AG08395 (cell line): ENCODE results near the gene LMOD3.

ENCODE experiments used
- DNase-seq: peaks from one replicate; pipeline ENCODE4 v3.0.0; 2012; ENCODE audit warnings: mixed read lengths, low spot score

LMOD3 gene

DNA sequence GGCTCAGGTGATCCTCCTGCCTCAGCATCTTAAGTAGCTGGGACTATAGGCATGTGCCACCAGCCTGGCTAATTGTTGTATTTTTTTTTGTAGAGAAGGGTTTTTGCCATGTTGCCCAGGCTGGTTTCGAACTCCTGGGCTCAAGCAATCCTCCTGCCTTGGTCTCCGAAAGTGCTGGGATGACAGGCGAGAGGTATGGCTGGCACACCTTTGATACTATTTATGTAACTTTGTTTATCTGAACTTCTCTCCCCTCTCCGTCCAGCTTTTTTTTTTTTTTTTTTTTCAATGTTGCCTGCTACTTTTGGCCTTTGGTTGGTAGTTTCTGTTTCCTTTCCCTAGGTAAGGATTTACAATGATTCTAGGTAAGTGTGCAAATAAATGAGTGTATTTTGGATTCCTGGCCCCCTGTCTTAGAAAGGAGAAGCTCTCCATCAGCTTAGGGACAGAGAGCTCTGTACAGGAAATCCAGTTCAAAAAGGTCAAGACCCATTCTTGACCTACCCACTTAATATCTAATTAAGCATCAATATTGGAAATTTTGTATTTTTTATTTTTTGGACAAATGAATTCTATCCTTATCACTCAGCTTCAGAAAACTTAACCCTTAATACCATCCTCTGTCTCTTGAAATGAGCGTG lies 30.9 kb downstream of the LMOD3 start:
- no peak for DNase-seq

DNA sequence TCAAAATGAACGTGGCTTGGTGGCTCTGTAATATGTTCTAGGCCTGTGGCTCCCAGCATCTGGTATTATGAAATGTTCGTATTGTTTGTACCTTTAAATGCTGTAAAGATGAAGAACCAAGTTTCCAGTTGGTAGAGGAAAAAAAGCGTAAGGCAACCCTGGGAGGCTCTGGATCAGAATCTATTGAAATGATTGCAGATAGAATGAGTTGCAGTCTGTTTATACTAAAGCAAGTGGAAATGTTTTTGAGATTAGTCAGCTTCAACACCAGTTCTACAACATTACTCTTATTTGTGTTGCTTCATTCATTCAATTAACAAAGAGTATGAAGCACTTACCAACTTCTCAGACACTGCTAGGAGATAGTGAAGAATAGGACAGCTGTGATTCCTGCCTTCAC lies 32.4 kb downstream of the LMOD3 start:
- DNase-seq = peak; percentile 67

DNA sequence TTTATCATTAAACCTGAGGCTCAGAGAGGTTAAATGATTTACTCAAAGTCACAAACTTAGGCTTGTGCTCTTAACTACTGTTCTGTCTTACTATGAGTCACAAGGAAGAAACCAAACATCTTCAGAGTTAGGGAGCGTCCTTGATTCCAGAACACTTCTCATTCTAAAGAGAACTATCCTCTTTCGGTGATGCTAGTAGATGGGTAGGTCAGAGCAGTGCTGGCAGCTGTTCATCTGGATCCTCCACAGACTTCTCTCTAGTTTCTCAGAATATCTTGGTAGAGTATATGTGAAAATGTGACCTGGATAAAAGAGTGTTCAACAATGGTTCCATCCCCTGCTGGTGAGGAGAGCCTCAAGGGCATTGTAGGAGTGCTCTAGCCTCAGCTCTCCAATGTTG lies 34.3 kb downstream of the LMOD3 start:
- DNase-seq = peak; percentile 26

- no peak for DNase-seq
Observed at GRCh38 chr3:69087030-69087791, 35.2 kb downstream of the LMOD3 start.

DNA sequence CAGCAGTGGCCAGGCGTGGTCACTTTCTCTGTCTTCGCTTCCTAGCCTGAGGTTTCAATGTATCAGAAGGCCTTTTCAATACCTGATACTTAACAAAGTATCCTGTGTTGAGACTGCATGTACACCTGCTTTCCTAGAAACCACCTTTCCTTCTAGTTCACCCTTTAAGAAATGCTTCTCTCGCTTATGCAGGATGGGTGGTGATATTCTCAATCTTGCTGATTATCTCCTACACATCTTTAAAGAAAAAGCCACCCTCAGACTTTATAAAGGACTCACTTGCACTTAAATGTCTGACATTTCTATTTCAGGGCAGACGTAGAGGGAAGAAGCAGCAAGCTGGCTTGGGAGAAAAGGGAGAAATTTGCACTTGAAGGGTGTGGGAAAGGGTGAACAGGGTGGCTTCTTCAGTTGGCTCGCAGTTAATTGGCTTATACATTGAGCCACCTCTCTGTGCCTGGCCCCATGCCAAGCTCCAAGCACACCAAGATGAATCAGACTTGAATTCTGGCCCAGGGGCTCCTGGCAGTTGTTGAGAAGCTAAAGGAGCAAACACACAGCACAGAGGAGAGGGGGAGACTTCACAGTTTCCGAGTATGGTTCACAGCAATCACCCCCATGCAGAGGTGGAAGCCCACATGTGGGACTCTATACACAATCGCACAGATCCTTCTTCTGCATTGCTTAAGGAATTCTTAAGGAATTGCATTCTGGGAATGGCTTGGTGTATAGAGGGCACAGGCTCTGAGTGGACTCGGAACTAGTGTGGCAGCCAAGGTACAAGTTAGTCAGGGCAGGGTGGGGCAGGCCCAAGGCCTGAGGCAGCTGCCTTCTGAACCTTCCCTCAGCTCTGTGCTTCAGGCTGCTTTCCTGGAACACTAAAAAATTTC lies 36.3 kb downstream of the LMOD3 start:
- peak; percentile 65 for DNase-seq

DNA sequence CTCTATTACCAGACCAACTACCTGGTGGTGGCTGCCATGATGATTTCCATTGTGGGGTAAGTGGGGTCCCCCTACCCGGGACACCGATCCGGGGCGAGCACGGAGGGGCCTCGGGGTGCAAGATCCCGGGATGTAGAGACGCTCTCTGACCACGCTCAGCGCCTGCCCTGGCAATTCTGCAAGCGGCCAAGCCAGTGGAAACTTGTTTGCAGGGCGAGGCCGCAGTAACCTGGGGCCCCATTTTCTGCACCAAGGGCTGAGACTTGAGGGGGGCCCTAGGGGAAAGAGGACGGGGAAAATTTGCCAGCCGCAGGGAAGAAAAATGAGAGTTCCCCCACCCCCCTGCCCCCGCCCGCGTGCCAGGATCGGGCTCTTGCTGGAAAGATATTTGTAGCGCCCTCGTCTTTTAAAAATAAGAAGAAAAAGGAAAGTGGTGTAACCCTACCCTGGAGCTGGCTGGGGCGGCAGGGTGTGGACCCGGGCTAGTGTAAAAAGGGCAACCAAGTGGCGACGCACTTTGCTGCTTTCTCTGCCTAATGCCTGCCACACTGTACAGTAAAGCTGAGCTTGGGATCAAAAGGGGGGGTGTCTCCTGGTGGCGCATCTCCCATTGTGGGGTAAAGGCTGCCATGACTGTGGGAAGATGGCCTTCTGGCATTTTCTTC lies 37.1 kb downstream of the LMOD3 start:
- DNase-seq = peak; percentile 10

- peak; percentile 73 for DNase-seq
Observed at GRCh38 chr3:69084326-69085167, 37.8 kb downstream of the LMOD3 start, which contains the start of gene ARL6IP5. Gene ARL6IP5 (plus strand): TSS chr3:69084937. CDS start chr3:69085048, 111 bp downstream.

DNA sequence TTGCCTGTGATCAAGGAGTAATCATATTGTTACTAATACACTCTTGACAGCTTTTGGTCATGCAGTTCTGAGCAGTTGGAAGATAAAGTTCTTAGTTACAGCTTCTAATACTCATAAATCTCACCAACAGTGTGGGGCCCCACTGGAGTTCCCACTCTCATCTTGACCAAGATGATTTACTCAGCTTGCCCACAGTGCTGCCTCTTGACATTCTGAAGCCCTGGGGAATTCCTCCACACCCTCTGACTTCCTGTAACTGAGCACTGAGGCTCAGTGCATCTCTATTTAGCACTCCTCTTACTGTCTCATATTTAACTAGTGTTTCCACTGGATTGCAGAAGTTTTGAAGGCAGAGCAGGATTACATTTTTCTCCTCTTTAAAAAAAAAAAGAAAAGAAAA lies 39.6 kb downstream of the LMOD3 start:
- DNase-seq = peak; percentile 20

DNA sequence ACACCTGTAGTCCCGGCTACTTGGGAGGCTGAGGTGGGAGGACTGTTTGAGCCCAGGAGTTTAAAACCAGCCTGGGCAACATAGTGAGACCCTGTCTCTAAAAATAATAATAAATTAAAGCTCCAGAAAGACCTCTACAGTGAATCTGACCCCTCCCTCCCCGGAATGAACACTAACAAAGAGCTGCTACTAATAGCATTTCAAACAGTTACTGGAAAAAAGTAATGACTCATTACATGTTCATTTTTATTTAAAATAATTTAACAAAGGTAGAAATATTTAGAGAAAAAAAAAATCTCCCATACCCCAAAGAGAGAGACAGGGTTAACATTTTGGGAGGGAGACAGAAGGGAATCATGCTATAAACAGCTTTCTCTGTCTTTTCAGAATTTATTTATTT lies 40.0 kb downstream of the LMOD3 start:
- no peak for DNase-seq

- no peak for DNase-seq
Observed at GRCh38 chr3:69081583-69082262, 40.7 kb downstream of the LMOD3 start.

DNA sequence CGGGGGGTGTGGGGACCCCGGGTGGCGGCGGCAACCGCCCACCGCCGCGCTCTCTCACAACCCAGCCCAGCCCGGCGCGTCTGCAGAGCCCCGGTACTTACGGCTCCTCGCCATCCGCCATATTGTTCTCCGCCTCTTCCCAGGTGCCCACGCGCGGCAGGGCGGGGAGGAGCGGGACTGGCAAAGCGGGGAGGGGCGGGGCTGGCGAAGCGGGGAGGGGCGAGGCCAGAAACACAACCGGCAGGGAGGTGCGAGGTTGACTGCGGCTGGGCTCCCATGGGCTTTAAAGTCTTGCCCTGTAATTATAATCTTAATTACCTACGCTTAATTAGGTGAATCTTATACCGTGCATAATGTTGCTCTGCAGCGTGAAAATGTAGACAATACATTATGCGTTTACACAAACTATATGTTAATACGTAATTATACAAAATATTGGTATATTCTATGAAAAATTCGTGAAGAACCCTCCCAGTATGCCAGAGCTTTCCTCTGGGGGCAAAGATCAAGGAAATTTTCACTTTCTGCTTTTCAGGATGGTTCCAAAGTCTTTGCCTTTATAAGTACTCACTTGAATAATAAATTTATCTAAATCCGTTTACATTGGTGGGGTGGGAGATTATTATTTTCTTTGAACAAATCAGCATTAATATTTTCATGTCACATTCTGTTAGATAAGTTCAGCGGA lies 42.0 kb downstream of the LMOD3 start, which contains the start of gene UBA3:
Gene UBA3, minus strand, starts transcription at position 133 of the 688 bp plus-strand sequence. Its CDS starts 12 bp downstream, at position 121.
- peak; percentile 90 for DNase-seq

- DNase-seq = peak; percentile 11
Observed at GRCh38 chr3:69079269-69080159, 42.9 kb downstream of the LMOD3 start.

- no peak for DNase-seq
Observed at GRCh38 chr3:69072928-69073327, 49.5 kb downstream of the LMOD3 start.

DNA sequence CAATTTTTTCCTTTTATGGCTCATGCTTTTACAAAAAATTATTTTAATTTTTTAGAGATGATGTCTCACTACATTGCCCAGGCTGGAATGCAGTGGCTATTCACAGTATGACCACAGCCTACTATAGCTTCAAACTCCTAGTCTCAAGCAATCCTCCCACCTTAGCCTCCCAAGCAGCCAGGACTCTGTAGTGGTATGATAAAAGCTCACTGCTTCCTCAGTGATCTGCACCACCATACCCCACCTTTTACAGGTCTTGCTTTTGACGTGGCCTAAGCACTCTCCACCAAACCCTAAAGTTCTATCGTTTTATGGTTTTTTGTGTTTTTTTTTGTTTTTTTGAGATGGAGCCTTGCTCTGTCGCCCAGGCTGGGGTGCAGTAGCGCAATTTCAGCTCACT lies 56.3 kb downstream of the LMOD3 start:
- DNase-seq = no peak

DNA sequence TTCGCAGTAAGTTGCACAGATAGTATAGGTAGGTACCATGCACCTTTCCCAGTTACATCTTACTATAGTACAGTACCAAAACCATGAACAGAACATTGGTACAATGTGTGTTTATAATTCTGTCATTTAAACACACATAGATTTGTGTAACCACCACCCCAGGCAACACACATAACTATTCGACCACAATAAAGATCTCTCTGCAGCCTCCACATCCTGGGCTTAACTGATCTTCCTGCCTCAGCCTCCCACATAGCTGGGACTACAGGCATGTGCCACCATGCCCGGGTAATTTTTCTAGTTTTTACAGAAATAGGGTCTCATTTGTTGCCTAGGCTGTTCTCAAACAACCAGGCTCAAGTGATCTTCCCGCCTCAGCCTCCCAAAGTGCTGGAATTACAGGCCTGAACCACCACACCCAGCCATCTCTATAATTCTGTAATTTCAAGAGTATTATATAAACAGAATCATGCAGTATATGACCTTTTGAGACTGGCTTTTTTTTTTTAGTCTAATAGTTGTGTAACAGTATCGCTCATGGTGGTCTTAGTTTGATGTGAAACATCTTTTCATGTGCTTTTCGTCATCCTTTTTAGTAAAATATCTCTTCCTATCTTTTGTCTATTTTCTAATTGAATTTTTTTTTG lies 57.0 kb downstream of the LMOD3 start:
- no peak for DNase-seq

GRCh38 chr3:69063636-69064035 lies 58.8 kb downstream of the LMOD3 start:
- DNase-seq = no peak

GRCh38 chr3:69059688-69060087 lies 62.7 kb downstream of the LMOD3 start:
- no peak for DNase-seq

- DNase-seq = no peak
Observed at GRCh38 chr3:69058947-69059224, 63.5 kb downstream of the LMOD3 start.
